CD4-positive, alpha-beta T cell treated with Interleukin-17A for 4 hours (primary cell): ENCODE results near the gene LRRC26.

Experiments
- DNase-seq: peaks from one replicate; pipeline ENCODE4 v3.0.0-alpha.2; 2020; ENCODE audit warnings: mixed read lengths

The LRRC26 gene

GRCh38 chr9:137169896-137170358, at the start of gene LRRC26:
Gene LRRC26, minus strand, starts transcription at chr9:137170051. Its CDS starts 108 bp downstream, at chr9:137169943.
- DNase-seq = no peak

- no peak for DNase-seq
Measured at GRCh38 chr9:137218754-137219271, 49.0 kb upstream of the LRRC26 start.

DNA sequence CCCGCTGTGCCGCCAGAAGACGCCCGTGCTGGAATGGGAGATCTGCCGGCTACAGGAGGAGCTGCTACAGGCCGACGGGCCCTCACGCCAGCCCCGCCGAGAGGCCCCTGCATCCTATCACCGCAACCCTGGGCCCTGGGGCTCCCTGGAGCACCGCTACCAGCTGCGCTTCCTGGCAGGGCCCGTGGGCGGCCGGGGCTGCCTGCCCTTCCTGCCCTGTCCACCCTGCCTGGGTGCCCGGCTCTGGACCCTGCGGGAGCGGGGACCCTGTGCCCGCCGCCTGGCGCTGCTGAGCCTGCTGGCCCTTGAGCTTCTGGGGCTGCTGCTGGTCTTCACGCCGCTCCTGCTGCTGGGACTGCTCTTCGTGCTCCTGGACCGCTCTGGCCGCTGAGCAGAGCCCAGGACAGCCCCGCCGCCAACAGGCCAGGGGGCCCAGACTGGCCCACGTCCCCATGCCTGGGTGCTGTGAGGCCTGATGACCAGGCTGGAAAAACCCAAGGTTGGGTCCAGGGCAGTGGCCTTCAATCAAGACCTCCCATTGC, 48.4 kb upstream of the LRRC26 start:
- no peak for DNase-seq

DNA sequence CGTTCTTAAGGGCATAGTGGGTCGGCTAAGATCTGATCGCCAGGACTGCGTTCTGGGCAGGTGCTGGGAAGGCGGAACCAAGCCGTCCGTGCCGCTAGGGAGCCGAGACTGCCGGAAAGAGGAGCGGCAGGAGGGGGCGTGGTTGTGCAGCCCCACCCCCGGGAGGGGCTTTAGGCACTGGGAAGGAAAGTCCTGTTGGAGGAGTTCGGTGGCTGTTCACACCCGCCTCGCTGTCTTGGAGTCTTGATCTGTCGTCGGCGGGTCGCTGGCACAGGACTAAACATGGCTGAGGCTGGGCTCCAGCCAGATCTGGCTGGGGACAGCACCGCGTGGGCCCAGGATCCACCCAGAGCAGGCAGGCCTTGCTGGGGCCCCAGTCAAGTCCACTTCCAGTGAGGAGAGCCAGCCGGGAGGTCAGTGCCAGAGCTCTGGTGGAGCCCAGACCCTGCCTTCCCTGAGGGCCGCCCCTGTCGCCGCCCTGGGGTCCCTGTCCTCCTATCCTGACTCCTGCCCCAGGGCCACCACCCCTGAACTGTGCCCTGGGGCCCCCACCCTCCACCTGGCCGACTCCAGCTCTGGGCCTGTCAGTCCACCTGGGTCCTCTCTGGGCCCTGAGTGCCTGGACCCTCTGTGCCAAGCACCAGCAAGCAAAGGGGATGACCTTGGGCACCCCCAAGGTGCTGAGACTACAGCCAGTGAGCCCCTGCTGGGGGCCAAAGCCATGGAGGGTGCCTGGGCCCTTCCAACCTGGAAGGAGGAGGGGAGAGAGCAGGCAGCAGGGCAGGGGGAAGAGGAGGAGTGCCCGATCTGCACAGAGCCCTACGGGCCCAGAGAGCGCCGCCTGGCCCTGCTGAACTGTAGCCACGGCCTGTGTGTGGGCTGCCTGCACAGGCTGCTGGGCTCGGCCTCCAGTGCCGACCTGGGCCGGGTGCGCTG, 47.7 kb upstream of the LRRC26 start:
- peak; percentile 40 for DNase-seq

DNA sequence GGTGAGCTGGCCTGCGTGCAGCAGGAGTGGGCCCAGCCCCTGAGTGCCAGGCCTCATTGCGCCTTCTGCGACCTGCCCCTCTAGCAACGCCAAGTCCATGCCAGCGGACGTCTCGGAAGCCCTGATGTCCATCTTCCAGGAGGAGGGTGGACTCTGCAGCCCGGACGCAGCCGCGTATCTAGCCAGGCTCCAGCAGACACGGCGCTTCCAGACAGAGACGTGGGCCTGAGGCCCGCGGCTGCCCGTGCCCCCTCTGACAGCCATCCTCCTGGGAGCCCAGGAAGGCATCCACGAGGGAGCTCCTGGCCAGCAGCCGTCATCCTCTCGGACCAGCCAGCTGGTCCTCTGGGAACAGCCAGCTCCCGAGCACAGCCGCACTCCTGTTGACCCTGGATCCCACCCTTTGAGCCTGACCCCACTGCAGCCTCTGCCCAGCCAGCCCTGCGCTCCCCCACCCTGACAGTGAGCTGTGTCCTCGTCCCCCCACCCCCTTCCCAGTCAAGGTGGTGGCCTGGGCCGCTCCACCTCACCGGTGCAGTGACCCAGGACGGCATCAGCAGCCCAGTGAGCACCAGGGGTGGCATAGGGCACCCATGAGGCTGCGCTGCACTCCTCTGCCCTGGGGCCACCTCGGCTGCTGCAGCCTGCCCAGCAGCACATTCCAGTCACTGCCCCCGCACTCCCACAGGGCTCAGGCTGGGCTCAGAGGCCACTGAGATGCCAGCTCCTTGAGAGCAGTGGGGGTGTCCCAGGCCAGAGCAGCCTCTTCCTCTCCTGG, 46.5 kb upstream of the LRRC26 start:
- DNase-seq = no peak

- no peak for DNase-seq
Measured at GRCh38 chr9:137215196-137215986, 45.5 kb upstream of the LRRC26 start.

DNA sequence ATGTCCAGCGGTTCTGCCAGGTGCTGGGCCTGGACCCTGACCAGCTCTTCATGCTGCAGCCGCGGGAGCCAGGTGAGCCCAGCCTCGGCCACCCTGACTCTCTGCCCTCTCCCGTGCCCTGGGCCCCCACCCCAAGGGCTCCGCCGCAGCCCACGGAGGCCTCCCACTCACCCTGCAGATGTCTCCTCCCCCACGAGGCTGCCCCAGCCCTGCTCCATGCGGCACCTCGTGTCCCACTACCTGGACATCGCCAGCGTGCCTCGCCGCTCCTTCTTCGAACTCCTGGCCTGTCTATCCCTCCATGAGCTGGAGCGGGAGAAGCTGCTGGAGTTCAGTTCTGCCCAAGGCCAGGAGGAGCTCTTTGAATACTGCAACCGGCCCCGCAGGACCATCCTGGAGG, 44.8 kb upstream of the LRRC26 start:
- DNase-seq = no peak

- DNase-seq = no peak
Measured at GRCh38 chr9:137213160-137214060, 43.6 kb upstream of the LRRC26 start.

DNA sequence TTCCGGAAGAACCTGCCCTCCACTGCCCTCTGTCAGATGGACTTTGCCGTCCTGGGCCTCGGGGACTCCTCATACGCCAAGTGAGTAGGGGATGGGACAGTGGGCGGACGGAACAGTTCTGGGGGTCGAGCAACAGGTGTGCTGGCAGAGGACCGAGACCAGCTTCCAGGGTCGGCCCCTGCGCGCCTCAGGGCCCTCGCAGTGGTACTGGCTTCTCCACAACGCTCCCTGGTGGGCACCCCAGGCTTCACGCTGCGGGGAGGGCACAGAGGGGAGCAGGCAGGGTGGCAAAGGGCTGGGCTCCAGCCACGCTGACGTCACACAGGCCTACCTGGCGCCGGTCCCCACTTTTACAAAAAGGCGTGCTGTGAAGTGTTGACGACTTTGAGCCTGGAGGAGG, 42.7 kb upstream of the LRRC26 start:
- DNase-seq = no peak

GRCh38 chr9:137211532-137211931, 41.7 kb upstream of the LRRC26 start:
- DNase-seq = no peak

DNA sequence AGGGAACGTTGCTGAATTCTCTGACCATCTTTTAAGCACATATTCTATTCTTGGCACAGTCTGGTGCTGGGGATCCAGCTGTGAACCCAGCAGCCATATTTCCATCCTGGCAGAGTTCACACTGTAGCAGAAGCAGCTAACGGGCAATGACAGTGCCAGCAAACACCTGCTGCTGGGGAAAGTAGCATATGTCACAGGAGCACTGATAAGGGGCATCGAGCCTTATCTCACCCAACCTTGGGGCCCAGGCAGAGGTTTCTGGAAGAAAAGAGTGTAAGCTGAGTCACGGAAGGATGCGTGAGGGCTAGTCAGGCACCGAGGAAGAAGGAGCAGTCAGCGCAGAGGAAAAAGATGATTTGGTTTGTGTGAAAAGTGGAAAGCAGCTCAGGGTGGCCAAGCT, 36.8 kb upstream of the LRRC26 start:
- DNase-seq = no peak

- DNase-seq = peak; percentile 95
Measured at GRCh38 chr9:137205126-137206069, 35.5 kb upstream of the LRRC26 start, which contains the start of the genes NDOR1 and TMEM203. Gene NDOR1, plus strand, starts transcription at chr9:137205700. Its CDS starts 78 bp downstream, at chr9:137205778. Gene TMEM203, minus strand, starts transcription at chr9:137205648. Its CDS starts 234 bp downstream, at chr9:137205414.

DNA sequence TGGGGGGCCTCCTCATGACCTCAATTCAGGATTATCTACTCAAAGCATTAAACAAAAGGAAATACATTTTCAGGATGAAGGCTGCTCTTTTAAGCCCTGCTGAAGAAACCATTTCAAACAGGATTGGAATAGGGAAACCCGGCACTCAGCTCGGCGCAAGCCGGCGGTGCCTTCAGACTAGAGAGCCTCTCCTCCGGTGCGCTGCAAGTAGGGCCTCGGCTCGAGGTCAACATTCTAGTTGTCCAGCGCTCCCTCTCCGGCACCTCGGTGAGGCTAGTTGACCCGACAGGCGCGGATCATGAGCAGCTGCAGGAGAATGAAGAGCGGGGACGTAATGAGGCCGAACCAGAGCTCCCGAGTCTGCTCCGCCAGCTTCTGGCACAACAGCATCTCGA, 34.9 kb upstream of the LRRC26 start:
- DNase-seq = no peak

GRCh38 chr9:137202966-137203365, 33.1 kb upstream of the LRRC26 start:
- no peak for DNase-seq

- DNase-seq = no peak
Measured at GRCh38 chr9:137201205-137201868, 31.5 kb upstream of the LRRC26 start.

DNA sequence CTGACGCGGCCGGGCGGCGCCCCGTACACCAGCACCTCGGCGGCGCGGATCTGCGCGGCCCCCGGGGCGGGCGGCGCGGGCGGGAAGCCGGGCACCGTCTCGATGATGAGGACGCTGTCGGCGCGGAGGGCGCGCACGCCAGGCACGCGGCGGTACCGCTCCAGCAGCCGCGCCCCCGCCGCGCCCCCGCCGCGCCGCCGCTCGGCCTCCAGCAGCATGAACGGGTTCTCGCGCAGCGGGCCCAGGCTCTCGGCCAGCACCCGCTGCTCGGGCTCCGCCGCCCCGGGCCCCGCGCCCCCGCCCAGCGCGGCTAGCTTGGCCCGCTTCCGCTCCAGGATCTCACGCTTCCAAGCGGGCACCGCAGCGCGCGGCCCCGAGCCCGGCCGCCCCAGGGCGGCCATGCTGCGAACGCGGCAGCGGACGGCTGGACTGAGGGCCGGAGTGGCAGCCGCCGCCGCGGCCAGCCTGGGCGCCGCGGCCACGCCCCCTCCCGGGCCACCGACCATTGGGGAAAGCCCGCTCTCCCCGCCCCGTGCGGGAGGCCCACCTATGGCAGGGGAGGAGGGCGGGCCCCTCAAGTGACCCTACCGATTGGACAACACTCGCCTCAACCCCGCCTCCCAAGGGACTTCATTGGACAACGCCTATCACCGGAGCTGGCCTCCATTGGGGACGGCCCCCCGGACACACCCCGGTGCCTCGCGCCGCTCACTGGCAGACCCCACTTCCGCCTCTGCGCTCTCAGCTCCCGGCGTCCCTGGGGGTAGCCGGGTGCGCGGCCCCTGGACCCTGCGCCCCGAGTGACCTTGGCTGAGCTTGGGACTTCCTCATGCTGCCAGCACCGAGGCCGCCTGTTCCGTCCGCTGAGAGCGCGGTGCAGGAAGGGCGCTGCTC, 30.7 kb upstream of the LRRC26 start, which contains the start of gene TPRN:
TSS of gene TPRN (minus strand) at position 431 of the 894 bp plus-strand sequence. CDS start at position 401, 30 bp downstream.
- DNase-seq = peak; percentile 99

DNA sequence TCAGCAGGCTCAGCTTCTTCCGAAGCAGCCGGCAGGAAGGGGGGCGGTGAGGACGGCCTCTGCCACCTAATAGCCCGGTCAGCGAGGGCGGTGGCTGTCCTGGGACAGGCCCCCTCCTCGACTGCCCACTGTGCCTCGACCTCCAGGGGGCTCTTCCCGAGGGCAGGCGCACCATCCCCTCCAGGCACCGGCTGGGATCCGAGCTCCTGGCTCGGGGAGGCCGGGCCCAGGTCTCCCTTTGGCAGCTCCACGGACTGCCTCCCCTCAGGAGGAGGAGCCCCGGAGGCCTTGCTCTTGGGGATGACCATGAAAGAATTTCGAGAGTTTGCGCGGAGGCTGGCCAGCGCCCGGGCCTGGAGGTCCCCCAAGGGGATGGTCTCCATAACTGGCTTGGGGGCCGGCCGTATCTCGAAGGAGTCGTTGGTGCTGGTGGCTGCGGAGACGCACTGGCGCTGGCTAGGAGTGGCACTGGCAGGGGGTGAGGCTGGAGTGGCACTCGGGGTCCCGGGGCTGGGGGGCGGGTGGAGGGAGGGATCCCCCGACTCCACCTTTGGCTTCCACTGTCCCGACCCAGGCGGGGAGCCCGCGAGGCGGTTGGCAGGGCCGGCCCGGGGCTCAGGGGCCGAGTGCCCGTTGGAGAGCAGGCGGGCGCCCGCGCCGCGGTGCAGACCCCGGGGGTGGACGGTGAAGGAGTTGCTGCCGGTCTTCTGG, 29.7 kb upstream of the LRRC26 start:
- no peak for DNase-seq
